Astrocyte of the spinal cord (primary cell): ENCODE measurements around the gene DDX54.

ENCODE experiments used
- DNase-seq: peaks from one replicate; pipeline ENCODE4 v3.0.0; 2011; ENCODE audit warnings: low read depth, low spot score
- H3K4me3 ChIP-seq: 2 replicates; pipeline ENCODE4 v1.5.1; 2011; ENCODE audit warnings: low read depth, mild to moderate bottlenecking, low read length, moderate library complexity
- in situ Hi-C: cut with HindIII; loops from 2 replicates; pipeline ENCODE4 v1.10.0; 2017; ENCODE audit warnings: low sequenced_read_pairs
- TF ChIP-seq, protein P1 (sequence below): IDR thresholded peaks from 2 replicates; pipeline ENCODE4 v1.5.1; 2012; ENCODE audit warnings: low read depth, mild to moderate bottlenecking, low read length, inconsistent platforms

DDX54 gene

DNA sequence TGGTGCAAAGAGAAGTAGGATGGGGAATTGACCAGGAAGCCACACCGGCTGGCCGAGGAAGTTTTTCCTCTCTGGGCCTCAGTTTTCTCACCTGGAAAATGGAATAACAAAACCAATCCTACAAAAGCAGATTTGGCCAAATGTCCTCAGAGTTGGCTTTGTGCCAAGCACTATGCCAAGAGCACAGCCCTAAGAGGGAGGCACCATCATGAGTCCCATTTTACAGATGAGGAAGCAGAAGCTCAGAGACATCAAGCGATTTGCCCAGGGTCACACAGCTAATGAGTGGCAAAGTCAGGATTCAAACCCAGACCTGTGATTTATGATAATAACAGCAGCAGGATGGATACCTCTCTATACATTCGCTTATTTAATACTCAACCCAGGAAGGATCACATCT is 77.0 kb downstream of the DDX54 start:
- TF ChIP-seq, protein P1, sequence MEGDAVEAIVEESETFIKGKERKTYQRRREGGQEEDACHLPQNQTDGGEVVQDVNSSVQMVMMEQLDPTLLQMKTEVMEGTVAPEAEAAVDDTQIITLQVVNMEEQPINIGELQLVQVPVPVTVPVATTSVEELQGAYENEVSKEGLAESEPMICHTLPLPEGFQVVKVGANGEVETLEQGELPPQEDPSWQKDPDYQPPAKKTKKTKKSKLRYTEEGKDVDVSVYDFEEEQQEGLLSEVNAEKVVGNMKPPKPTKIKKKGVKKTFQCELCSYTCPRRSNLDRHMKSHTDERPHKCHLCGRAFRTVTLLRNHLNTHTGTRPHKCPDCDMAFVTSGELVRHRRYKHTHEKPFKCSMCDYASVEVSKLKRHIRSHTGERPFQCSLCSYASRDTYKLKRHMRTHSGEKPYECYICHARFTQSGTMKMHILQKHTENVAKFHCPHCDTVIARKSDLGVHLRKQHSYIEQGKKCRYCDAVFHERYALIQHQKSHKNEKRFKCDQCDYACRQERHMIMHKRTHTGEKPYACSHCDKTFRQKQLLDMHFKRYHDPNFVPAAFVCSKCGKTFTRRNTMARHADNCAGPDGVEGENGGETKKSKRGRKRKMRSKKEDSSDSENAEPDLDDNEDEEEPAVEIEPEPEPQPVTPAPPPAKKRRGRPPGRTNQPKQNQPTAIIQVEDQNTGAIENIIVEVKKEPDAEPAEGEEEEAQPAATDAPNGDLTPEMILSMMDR: no peak
- no peak overlapping the region for H3K4me3 ChIP-seq
- no peak for DNase-seq
- in situ Hi-C loops: no loop called here
